ENCODE data around the gene NDUFAF2. TPM values are rescaled to one million over a fixed set of nuclear protein-coding genes. Genes with fewer than 3 reads are reported as not detected.

The NDUFAF2 gene, protein sequence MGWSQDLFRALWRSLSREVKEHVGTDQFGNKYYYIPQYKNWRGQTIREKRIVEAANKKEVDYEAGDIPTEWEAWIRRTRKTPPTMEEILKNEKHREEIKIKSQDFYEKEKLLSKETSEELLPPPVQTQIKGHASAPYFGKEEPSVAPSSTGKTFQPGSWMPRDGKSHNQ
- 13.3 and 36.6 TPM in 2 replicates for total RNA-seq

GRCh38 chr5:60944904-60945812 is at the start of gene NDUFAF2, which contains the start of gene ERCC8:
Gene NDUFAF2, plus strand, starts transcription at chr5:60945205. Its CDS starts 51 bp downstream, at chr5:60945256.
Gene ERCC8, minus strand, starts transcription at chr5:60945070. Its CDS starts 62 bp downstream, at chr5:60945008.

GRCh38 chr5:61162010-61162831 is 217.2 kb downstream of the NDUFAF2 start, which contains the start of gene SMIM15:
Gene SMIM15, minus strand, starts transcription at chr5:61162468. Its CDS starts 2,297 bp downstream, at chr5:61160171.

Other genes with a start within 250 kb of the NDUFAF2 start
- gene DEPDC1B, start 245.0 kb upstream of the NDUFAF2 start, total RNA-seq: 7.1 and 10.0 TPM in 2 replicates
- 0.39 TPM in 1 of 2 replicates, not detected in the other for gene ELOVL7, start 100.9 kb upstream of the NDUFAF2 start, total RNA-seq
- gene ERCC8, start 135 bp upstream of the NDUFAF2 start, total RNA-seq: 7.3 and 13.1 TPM in 2 replicates
- gene SMIM15, start 217.3 kb downstream of the NDUFAF2 start, total RNA-seq: 33.0 and 38.4 TPM in 2 replicates